Activated naive CD4-positive, alpha-beta T cell treated with anti-CD3 and anti-CD28 coated beads, Interleukin-2, amount 50 U/mL, for 72 hours (primary cell): ENCODE measurements around the gene LILRA2. TPM values are rescaled to one million over a fixed set of nuclear protein-coding genes. Genes with fewer than 3 reads are reported as not detected.
"Not testable (repeated sequence)": the region's sequence is repeated elsewhere in the genome, so short reads cannot be mapped to it uniquely, and the experiment has no call there.

Experiments used
- ATAC-seq, 2 donors: fragments of 150-1000 bp; cut with Tn5 transposase; 2 replicates each; pipeline ENCODE4 v1.10.0; 2021; ENCODE audit warnings: mild to moderate bottlenecking in 2 of 2, moderate library complexity in 2 of 2
- DNase-seq, 2 donors: peaks; one replicate each; pipeline ENCODE4 v3.0.0; 2021 to 2022; ENCODE audit warnings: low spot score in 2 of 2
- H3K27ac Mint-ChIP-seq, 2 donors: one replicate each; pipeline ENCODE4 v1.8.0; 2022; ENCODE audit warnings: mild to moderate bottlenecking in 2 of 2, mixed read lengths in 2 of 2
- H3K36me3 Mint-ChIP-seq, 2 donors: one replicate each; pipeline ENCODE4 v1.8.0; 2022; ENCODE audit warnings: mixed read lengths in 2 of 2
- H3K9me3 Mint-ChIP-seq, 2 donors: one replicate each; pipeline ENCODE4 v1.8.0; 2022; ENCODE audit warnings: mixed read lengths in 2 of 2
- total RNA-seq, 2 donors: library from RNA; stranded (reverse); gene quantifications; one replicate each; pipeline ENCODE4 v1.2.3, GENCODE V29; 2022

Gene LILRA2
- total RNA-seq, 2 donors from 2014 or later: not detected

DNA sequence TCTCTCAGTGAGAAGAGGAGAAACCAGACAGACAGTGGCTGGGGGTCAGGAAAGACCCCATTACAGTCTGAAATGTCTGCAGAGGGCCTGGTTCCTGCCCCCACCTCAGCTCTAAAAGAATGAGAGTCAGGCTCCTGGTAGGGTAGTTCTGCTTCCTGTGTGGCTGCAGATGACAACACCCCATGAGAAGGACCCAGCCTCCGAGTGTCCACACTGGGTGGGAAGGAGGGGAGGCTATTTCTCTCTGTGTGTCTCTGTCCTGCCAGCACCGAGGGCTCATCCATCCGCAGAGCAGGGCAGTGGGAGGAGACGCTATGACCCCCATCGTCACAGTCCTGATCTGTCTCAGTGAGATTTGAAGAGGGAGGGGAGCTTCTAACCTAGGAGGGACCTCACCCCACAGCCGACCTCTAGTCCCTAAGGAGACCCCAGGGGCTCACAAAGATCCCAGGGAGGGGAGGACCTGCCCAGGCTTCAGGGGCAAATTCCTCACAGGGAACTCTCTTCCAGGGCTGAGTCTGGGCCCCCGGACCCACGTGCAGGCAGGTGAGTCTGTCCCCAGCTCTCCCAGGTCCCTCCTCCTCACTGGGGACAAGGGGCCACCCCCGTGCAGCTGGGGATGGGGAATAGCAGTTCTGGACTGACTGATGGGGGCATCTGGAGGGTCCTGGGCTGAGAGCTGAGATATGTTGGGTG, 20.5 kb downstream of the LILRA2 start:
- ATAC-seq, H3K27ac Mint-ChIP-seq, DNase-seq, H3K36me3 Mint-ChIP-seq, H3K9me3 Mint-ChIP-seq: not testable (repeated sequence)

DNA sequence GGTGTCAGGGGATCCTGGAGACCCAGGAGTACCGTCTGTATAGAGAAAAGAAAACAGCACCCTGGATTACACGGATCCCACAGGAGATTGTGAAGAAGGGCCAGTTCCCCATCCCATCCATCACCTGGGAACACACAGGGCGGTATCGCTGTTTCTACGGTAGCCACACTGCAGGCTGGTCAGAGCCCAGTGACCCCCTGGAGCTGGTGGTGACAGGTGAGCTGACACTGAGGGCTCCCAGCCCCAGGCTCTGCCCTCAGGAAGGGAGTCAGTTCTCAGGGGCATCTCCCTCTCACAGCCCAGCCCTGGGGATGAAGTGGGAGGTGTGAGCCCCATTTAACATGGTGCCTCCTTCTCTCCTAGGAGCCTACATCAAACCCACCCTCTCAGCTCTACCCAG, 21.1 kb downstream of the LILRA2 start:
- Mint-ChIP-seq H3K9me3 (peaks cover 2 to 6% of the 10 kb centered on the region in 2 donors), H3K27ac (no peak overlapping the region), H3K36me3 (no peaks in the 10 kb centered on the region)
- no peak for ATAC-seq
- no peak for DNase-seq

GRCh38 chr19:54595680-54596436, 22.3 kb downstream of the LILRA2 start:
- H3K27ac Mint-ChIP-seq, DNase-seq, H3K36me3 Mint-ChIP-seq, H3K9me3 Mint-ChIP-seq, ATAC-seq: not testable (repeated sequence)

DNA sequence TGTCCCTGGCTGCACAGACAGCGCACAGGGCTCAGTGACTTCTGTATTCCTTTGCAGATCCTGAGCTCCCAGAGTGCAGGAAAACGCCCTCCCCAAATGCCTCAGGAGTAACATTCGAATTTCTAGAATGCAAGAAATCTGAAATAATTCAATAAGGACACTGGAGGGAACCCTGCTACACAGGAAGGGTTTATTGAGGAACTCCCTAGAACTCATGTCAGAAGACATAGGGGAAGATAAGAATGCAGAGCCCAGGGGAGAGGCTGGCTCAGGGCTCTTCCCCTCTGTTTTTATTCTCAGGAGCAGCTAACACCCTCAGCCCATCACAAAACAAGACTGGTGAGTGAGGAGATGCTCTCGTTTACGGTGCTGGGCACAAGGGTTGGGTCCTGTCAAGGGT, 26.6 kb downstream of the LILRA2 start:
- Mint-ChIP-seq H3K9me3 (no peaks in the 10 kb centered on the region), H3K27ac (no peak overlapping the region), H3K36me3 (no peaks in the 10 kb centered on the region)
- no peak for DNase-seq
- no peak for ATAC-seq

- DNase-seq (no peak), ATAC-seq (no peak)
- H3K9me3 Mint-ChIP-seq: no peaks in the 10 kb centered on the region
These were observed 32.6 kb downstream of the LILRA2 start for GRCh38 chr19:54606230-54606629.

GRCh38 chr19:54606891-54607784, 33.5 kb downstream of the LILRA2 start:
- ATAC-seq (peak in 1 of 2 donors; percentile 39), DNase-seq (no peak)
- H3K27ac Mint-ChIP-seq: no peak overlapping the region
- H3K36me3 Mint-ChIP-seq: peaks cover 0 to 6% of the 10 kb centered on the region in 2 donors
- H3K9me3 Mint-ChIP-seq: no peaks in the 10 kb centered on the region

More at GRCh38 chr19:54606230-54606629, 32.6 kb downstream of the LILRA2 start:
- H3K36me3 Mint-ChIP-seq: peaks cover 0 to 6% of the 10 kb centered on the region in 2 donors
- no peak overlapping the region for H3K27ac Mint-ChIP-seq

- ATAC-seq: no peak
- DNase-seq: no peak
- H3K36me3 Mint-ChIP-seq: peaks cover 0 to 6% of the 10 kb centered on the region in 2 donors
- no peaks in the 10 kb centered on the region for H3K9me3 Mint-ChIP-seq
- H3K27ac Mint-ChIP-seq: no peak overlapping the region
These were observed 34.2 kb downstream of the LILRA2 start for GRCh38 chr19:54607785-54608150.

- no peak for DNase-seq
- no peaks in the 10 kb centered on the region for H3K9me3 Mint-ChIP-seq
- H3K27ac Mint-ChIP-seq: no peak overlapping the region
- H3K36me3 Mint-ChIP-seq: peaks cover 0 to 6% of the 10 kb centered on the region in 2 donors
- ATAC-seq: no peak
These were observed 34.6 kb downstream of the LILRA2 start for GRCh38 chr19:54608205-54608604.

DNA sequence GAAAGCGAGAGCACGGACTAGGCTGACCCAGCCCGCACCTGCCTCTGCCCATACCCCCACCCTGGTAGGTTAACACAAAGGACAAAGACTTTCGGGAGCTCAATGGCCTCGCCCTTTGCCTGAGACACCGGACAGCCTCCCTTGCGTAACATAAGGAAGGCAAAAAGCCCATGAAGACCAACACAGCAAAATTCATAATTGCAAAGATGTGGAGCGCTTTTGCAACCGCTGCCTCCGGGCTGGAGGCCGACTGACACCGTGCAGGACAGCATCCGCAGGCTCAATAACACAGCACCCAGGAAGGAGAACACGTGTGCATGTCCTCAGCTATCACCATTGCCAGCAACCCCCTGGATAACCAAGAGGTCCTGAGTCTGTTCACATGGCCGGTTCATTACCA, 35.2 kb downstream of the LILRA2 start:
- H3K27ac Mint-ChIP-seq: no peak overlapping the region
- H3K36me3 Mint-ChIP-seq: peaks cover 0 to 6% of the 10 kb centered on the region in 2 donors
- DNase-seq: no peak
- ATAC-seq: no peak
- peaks cover 0 to 3% of the 10 kb centered on the region in 2 donors for H3K9me3 Mint-ChIP-seq

DNA sequence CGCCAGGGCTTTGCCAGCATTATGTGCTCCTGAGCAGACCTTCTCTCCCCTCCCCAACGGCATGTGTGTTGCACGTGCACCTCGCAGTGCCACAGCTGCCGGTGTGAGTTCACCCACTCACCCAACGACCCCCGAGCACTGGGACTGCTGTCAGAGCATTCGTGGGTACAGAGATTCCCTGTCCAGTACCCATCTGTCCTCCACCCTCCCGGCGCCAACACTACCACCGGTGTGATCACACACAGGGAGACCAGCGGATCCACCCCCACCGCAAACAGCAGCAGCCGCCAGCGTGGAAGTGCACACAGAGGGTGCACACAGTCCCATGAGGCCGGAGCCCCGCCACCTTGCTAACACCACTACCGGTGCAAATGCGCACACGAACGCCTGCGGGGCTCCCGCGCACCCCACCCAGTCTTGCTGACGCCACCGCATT, 35.8 kb downstream of the LILRA2 start:
- no peak for DNase-seq
- no peak for ATAC-seq

DNA sequence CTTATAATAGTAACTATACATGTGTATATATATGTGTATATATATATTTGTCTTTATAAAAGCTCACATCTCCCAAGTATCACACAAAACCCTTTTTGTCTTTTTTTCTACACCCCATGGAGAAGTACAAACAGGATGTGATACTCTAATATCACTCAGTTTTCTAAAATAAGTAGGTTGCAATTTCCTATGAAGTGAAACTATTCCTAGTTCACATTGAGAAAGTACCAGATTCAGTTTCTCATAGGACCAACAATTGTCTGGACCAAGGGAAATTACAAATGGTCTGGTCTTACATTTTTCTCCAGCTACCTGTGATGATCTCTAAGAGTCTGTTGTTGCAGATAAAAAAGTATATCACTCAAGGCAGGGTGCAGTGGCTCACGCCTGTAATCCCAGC, 38.8 kb downstream of the LILRA2 start:
- Mint-ChIP-seq H3K9me3 (peaks cover 0 to 8% of the 10 kb centered on the region in 2 donors), H3K36me3 (peaks cover 0 to 6% of the 10 kb centered on the region in 2 donors), H3K27ac (no peak overlapping the region)
- DNase-seq: no peak
- no peak for ATAC-seq

More for the DNA sequence above, 35.8 kb downstream of the LILRA2 start:
- H3K27ac Mint-ChIP-seq: no peak overlapping the region
- H3K9me3 Mint-ChIP-seq: peaks cover 0 to 8% of the 10 kb centered on the region in 2 donors
- peaks cover 0 to 6% of the 10 kb centered on the region in 2 donors for H3K36me3 Mint-ChIP-seq

GRCh38 chr19:54614726-54615125, 41.1 kb downstream of the LILRA2 start:
- Mint-ChIP-seq H3K36me3 (peaks cover 0 to 2% of the 10 kb centered on the region in 2 donors), H3K27ac (no peak overlapping the region), H3K9me3 (peaks cover 0 to 8% of the 10 kb centered on the region in 2 donors)
- ATAC-seq (no peak), DNase-seq (no peak)

GRCh38 chr19:54616057-54616456, 42.5 kb downstream of the LILRA2 start:
- H3K36me3 Mint-ChIP-seq: no peaks in the 10 kb centered on the region
- H3K27ac Mint-ChIP-seq: no peak overlapping the region
- H3K9me3 Mint-ChIP-seq: peaks cover 0 to 8% of the 10 kb centered on the region in 2 donors
- no peak for ATAC-seq
- no peak for DNase-seq

GRCh38 chr19:54616821-54617560, 43.4 kb downstream of the LILRA2 start:
- H3K27ac Mint-ChIP-seq: no peak overlapping the region
- ATAC-seq (no peak), DNase-seq (no peak)

DNA sequence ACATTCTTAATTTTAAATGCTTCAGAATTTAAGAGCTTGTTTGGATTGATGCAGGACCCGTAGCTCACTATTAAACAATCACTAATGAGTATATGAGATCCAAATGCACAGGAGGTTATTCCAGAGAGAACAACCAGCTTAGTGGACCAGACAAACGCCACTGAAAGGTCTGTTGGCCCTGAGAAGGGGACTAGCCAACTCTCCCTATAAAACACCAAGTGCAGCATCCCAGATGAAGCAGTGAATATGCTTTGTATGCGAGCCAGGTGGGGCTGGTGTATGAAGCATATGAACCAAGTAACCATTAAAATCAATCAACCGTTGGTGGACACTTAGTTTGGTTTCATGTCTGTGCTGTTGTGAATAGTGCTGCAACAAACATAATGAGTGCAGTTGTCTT, 46.9 kb downstream of the LILRA2 start:
- ATAC-seq (no peak), DNase-seq (no peak)
- Mint-ChIP-seq H3K27ac (no peak overlapping the region), H3K9me3 (no peaks in the 10 kb centered on the region), H3K36me3 (no peaks in the 10 kb centered on the region)

More at GRCh38 chr19:54616821-54617560, 43.4 kb downstream of the LILRA2 start:
- no peaks in the 10 kb centered on the region for H3K36me3 Mint-ChIP-seq
- peaks cover 0 to 8% of the 10 kb centered on the region in 2 donors for H3K9me3 Mint-ChIP-seq

DNA sequence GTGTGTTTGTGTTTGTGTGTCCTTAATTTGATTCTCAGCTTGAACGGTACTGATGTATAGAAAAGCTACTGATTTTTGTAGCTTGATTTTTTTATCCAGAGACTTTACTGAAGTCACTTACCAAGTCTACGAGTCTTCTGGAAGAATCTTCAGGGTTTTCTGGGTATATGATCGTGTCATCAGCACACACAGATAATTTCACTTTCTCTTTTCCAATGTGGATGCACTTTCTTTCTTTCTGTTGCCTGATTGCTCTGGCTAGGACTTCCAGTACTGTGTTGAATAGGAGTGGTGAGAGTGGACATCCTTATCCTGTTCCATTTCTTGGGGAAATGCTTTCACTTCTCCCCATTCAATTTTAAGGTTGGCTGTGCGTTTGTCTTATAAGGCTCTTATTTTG, 48.8 kb downstream of the LILRA2 start:
- Mint-ChIP-seq H3K9me3 (no peaks in the 10 kb centered on the region), H3K36me3 (peaks cover 0 to 2% of the 10 kb centered on the region in 2 donors), H3K27ac (no peak overlapping the region)
- ATAC-seq (no peak), DNase-seq (no peak)
